Upper lobe of left lung (tissue), 6 donors: Measurements from ENCODE around the gene MYPOP. TPM values are rescaled to one million over a fixed set of nuclear protein-coding genes. Genes with fewer than 3 reads are reported as not detected.

Experiments
- ATAC-seq, 2 donors: fragments of 200-7000 bp; cut with Tn5 transposase; one replicate each; pipeline ENCODE4 v1.9.1; 2022; ENCODE audit warnings: mild to moderate bottlenecking in 2 of 2, moderate library complexity in 2 of 2; ENCODE audit not compliant: low FRiP score in 2 of 2
- DNase-seq, 2 donors: peaks; one replicate each; pipeline ENCODE4 v3.0.0-alpha.2; 2019 to 2020
- H3K27ac ChIP-seq, 4 donors: fragments of 200-600 bp; sonication (generic); one replicate each; pipeline ENCODE4 v1.5.1; 2016 to 2019
- H3K27me3 ChIP-seq, 4 donors: fragments of 200-600 bp; sonication (generic); one replicate each; pipeline ENCODE4 v1.5.1; 2017 to 2019
- H3K36me3 ChIP-seq, 4 donors: fragments of 200-600 bp; sonication (generic); one replicate each; pipeline ENCODE4 v1.5.1; 2016 to 2019
- H3K4me1 ChIP-seq, 4 donors: fragments of 200-600 bp; sonication (generic); one replicate each; pipeline ENCODE4 v1.5.1; 2018 to 2019
- H3K4me3 ChIP-seq, 4 donors: fragments of 200-600 bp; sonication (generic); one replicate each; pipeline ENCODE4 v1.5.1; 2017 to 2019; ENCODE audit warnings: mild to moderate bottlenecking in 2 of 4, moderate library complexity in 1 of 4
- H3K9me3 ChIP-seq, 4 donors: fragments of 200-600 bp; sonication (generic); one replicate each; pipeline ENCODE4 v1.5.1; 2018 to 2019
- EP300 ChIP-seq, 4 donors: sonication (generic); formaldehyde crosslinking; IDR thresholded peaks; one replicate each; pipeline ENCODE4 v1.5.1; 2017; ENCODE audit warnings: antibody characterized with exemption in 4 of 4, control low read depth in 2 of 4
- POLR2A ChIP-seq, 4 donors: fragments of 450-650 bp; IDR thresholded peaks; one replicate each; pipeline ENCODE4 v1.5.1; 2016 to 2017; ENCODE audit warnings: antibody characterized with exemption in 4 of 4, mild to moderate bottlenecking in 2 of 4
- POLR2AphosphoS5 ChIP-seq, 2 donors: sonication (generic); formaldehyde crosslinking; IDR thresholded peaks; one replicate each; pipeline ENCODE4 v1.5.1; 2017; ENCODE audit warnings: antibody characterized with exemption in 2 of 2
- WGBS, 2 donors: methylation state at CpG; one replicate each; pipeline ENCODE4 v1.1.5; 2017 to 2018; 5-methylcytosine and 5-hydroxymethylcytosine counted together
- total RNA-seq, 6 donors: library from RNA; depleted of rRNA in 4 of 6; stranded (reverse); fragments of >200 nt in 4 of 6; gene quantifications; one replicate each; pipeline versions ENCODE4 v1.1.0 to v1.2.1, GENCODE V29; 2016 to 2021
- TF ChIP-seq, protein P1 (sequence below), 6 experiments: fragments of 450-650 bp in 4 of 6; fragments of 200-600 bp in 2 of 6; sonication (generic) in 2 of 6; IDR thresholded peaks; one replicate each; pipeline ENCODE4 v1.5.1; 2016 to 2019; ENCODE audit warnings: antibody characterized with exemption in 6 of 6
- donor health status: DM: no; HTN: no; CAD: no; lungs with moderate emphysema.
- donor health status: DM: no; HTN: yes; CAD: no; lungs with severe emphysema.

MYPOP gene
- total RNA-seq, 6 donors from 2014 or later = 2.3 to 13.6 (median 9.2) TPM

DNA sequence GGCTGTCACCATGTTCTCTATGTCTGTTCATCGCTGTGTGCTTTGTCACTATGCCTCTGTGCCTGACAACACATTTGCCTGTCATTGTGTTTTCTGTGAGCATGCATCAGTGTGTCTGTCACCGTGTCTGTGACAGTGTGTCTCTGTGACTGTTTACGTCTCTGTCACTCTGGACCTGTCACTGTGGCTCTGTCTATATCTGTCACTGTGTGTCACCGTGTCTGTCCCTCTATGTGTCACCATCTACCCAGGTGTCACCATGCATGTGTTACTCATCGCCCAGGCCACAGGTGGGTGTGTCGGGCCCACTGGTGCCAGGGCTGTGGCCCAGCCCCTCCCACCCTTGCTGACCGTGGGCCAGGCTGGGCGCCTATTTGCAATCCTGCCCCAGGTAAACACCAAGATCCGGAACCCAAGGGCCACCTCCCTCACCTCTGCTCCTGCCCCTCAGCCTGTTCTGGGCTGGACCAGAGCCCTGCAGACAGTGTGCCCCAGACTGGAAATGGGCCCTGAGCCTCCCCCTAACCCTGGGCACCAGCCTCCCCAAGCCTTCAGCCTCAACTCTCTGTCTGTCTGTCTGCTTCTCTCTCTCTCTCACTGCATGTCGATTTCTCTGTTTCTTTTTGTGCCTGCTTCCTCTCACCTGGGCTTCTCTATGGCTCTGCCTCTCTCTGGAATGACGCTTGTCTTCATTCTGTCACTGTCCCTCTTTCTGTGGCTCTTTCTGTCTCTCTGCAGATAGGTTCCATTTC, 24.2 kb downstream of the MYPOP start:
- Histone ChIP-seq H3K36me3 (no peaks in the 10 kb centered on the region), H3K4me1 (peaks cover 16 to 29% (median 24%) of the 10 kb centered on the region in 4 donors), H3K4me3 (no peak overlapping the region), H3K27ac (peak overlapping the region in 1 of 4 donors; percentile 18), H3K9me3 (no peaks in the 10 kb centered on the region), H3K27me3 (peaks cover 0 to 4% (median 0%) of the 10 kb centered on the region in 4 donors)
- peak; percentile 59 to 60 for DNase-seq
- WGBS, 2 donors = 66 to 67% methylated on average over 9 to 11 of the region's 11 CpGs
- TF ChIP-seq, protein P1, sequence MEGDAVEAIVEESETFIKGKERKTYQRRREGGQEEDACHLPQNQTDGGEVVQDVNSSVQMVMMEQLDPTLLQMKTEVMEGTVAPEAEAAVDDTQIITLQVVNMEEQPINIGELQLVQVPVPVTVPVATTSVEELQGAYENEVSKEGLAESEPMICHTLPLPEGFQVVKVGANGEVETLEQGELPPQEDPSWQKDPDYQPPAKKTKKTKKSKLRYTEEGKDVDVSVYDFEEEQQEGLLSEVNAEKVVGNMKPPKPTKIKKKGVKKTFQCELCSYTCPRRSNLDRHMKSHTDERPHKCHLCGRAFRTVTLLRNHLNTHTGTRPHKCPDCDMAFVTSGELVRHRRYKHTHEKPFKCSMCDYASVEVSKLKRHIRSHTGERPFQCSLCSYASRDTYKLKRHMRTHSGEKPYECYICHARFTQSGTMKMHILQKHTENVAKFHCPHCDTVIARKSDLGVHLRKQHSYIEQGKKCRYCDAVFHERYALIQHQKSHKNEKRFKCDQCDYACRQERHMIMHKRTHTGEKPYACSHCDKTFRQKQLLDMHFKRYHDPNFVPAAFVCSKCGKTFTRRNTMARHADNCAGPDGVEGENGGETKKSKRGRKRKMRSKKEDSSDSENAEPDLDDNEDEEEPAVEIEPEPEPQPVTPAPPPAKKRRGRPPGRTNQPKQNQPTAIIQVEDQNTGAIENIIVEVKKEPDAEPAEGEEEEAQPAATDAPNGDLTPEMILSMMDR (IDR thresholded peaks at IDR 0.05) = no peak
- no peak for TF ChIP-seq POLR2AphosphoS5 (IDR thresholded peaks at IDR 0.05)
- no peak for TF ChIP-seq EP300 (IDR thresholded peaks at IDR 0.05)
- no peak for TF ChIP-seq POLR2A (IDR thresholded peaks at IDR 0.05)
- peak in 1 of 2 donors; percentile 15 for ATAC-seq

DNA sequence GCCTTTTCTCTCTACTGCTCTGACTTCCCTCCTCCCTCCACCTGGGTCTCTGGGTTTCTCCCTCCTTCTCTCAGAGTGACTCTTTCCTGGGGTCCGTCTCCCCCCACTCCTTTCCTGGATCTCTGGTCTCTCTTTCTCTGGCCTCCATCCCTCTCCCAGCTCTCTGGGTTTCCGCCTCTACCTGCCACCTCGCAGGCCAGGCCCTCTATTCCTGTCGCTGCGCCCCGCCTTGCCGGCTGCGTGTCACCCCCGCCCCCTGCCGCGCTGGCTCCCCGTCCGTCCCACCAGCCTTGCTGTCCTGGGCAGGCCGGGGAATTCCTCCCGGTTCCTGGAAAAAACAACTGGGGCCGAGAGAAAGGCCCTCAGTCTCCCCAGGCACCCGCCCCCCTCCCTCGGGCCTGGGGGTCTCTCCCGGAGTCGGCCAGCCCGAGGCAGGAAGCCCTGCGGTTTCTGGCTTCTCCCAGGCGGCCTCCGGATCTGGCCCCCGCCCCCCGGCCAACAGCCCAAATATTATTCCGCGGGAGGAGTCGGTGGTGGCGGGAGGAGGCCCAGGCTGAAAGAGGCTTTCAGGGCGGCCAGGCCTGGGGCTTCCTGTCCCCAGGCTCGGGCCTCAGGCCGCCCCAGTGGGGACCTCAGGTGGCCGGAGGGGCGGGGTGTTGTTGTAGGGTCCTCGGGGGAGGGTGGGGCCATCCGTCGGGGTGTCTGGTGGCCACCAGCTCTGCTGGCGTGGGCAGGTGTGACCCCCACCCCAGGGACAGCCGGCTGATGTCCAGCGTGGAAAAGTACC, 25.8 kb downstream of the MYPOP start:
- H3K4me1 ChIP-seq = peaks cover 9 to 13% (median 11%) of the 10 kb centered on the region in 4 donors
- TF ChIP-seq EP300 (IDR thresholded peaks at IDR 0.05) (no peak), POLR2A (IDR thresholded peaks at IDR 0.05) (no peak), POLR2AphosphoS5 (IDR thresholded peaks at IDR 0.05) (no peak)
- TF ChIP-seq, protein P1 (IDR thresholded peaks at IDR 0.05) = no peak

DNA sequence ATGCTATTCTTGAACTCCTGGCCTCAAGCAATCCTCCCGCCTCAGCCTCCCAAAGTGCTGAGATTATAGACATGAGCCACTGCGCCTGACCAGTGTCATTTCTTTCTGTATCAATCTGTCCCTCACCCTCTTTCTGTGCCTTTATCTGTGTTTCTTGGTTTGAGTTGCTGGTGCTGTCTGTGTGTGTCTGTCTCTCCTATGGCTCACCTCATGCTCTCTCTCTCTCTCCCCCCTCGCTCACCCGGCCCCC, 26.3 kb downstream of the MYPOP start:
- Histone ChIP-seq H3K4me3 (peak overlapping the region in 1 of 4 donors; percentile 39), H3K27ac (peak overlapping the region; percentile 36 to 80 (median 65)), H3K4me1 (peaks cover 9 to 13% (median 11%) of the 10 kb centered on the region in 4 donors), H3K27me3 (peaks cover 0 to 4% (median 0%) of the 10 kb centered on the region in 4 donors), H3K36me3 (no peaks in the 10 kb centered on the region), H3K9me3 (no peaks in the 10 kb centered on the region)
- DNase-seq (no peak), ATAC-seq (peak in 1 of 2 donors; percentile 4)
- TF ChIP-seq EP300 (IDR thresholded peaks at IDR 0.05) = no peak
- no peak for TF ChIP-seq POLR2A (IDR thresholded peaks at IDR 0.05)
- TF ChIP-seq POLR2AphosphoS5 (IDR thresholded peaks at IDR 0.05) = no peak
- TF ChIP-seq, protein P1 (IDR thresholded peaks at IDR 0.05) = no peak
- WGBS, 2 donors = 47 to 50% methylated on average over 4 of the region's 4 CpGs

More for the DNA sequence above, 25.8 kb downstream of the MYPOP start:
- DNase-seq = peak; percentile 67 to 89
- Histone ChIP-seq H3K9me3 (no peaks in the 10 kb centered on the region), H3K27me3 (peaks cover 0 to 4% (median 0%) of the 10 kb centered on the region in 4 donors), H3K4me3 (peak overlapping the region in 3 of 4 donors; percentile 24 to 39 (median 30)), H3K36me3 (no peaks in the 10 kb centered on the region), H3K27ac (peak overlapping the region; percentile 36 to 80 (median 65))
- 7 to 17% methylated on average over 14 to 25 of the region's 41 CpGs for WGBS, 2 donors
- ATAC-seq = peak; percentile 16 to 54

DNA sequence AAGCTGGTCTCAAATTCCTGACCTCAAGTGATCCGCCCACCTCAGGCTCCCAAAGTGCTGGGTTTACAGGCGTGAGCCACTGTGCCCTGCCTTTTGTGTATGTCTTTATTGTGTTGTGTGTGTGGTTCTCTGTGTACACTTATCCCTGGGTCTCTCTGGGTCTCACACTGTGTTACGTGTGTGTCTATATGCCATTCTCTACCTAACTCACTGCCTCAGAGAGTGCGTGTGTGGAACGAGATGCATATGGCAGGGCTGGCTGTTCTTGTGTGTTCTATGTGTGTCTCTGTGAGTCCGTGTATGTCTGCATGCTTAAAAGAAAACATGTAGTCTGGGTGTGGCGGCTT, 27.8 kb downstream of the MYPOP start:
- ATAC-seq (no peak), DNase-seq (no peak)
- Histone ChIP-seq H3K9me3 (no peaks in the 10 kb centered on the region), H3K4me3 (no peak overlapping the region), H3K27ac (no peak overlapping the region), H3K36me3 (no peaks in the 10 kb centered on the region), H3K4me1 (peaks cover 9 to 13% (median 11%) of the 10 kb centered on the region in 4 donors), H3K27me3 (peaks cover 0 to 4% (median 0%) of the 10 kb centered on the region in 4 donors)
- WGBS, 2 donors = 84 to 93% methylated on average over 7 of the region's 7 CpGs
- TF ChIP-seq POLR2A (IDR thresholded peaks at IDR 0.05) (no peak), POLR2AphosphoS5 (IDR thresholded peaks at IDR 0.05) (no peak), EP300 (IDR thresholded peaks at IDR 0.05) (no peak)
- TF ChIP-seq, protein P1 (IDR thresholded peaks at IDR 0.05) = no peak
